LNCaP clone FGC (cell line): ENCODE measurements around the gene TTC3.

ENCODE experiments used
- DNase-seq: peaks from one replicate; pipeline ENCODE4 v3.0.0-alpha.2; 2011; ENCODE audit warnings: low read depth
- H3K4me3 ChIP-seq: 2 replicates; pipeline ENCODE4 v1.5.1; 2011; ENCODE audit warnings: mild to moderate bottlenecking, low read depth, low read length, control low read depth
- CTCF ChIP-seq: IDR thresholded peaks from 2 replicates; pipeline ENCODE4 v1.5.1; 2012; ENCODE audit warnings: mild to moderate bottlenecking; ENCODE audit not compliant: control insufficient read depth, insufficient read depth; ENCODE audit errors: extremely low read depth

Gene TTC3

GRCh38 chr21:37208056-37208721 lies 135.1 kb downstream of the TTC3 start:
- no peak overlapping the region for H3K4me3 ChIP-seq
- DNase-seq = no peak
- TF ChIP-seq CTCF = no peak

DNA sequence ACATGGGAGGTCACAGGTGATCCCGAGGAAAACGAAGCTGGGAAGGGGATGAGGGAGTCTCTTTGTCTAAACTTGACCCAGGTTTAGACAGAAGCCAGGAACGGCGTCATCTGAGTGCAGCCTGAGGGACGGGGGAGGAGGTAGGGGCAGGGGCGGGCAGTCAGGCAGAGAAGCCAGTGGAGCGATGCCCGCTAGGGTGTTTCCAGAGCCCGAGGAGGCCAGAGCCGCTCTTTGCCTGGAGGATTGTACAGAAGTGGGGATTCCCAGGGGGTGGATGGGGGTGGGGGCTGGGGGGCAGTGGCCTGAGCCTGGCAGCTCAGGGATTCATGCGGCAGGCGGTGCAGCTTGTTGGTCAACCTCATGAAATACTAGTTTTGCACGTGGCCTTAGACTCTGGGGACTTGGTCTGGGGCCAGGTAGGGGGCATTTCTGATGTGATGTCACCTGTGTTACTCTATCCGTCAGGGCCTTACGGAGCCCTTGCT lies 135.7 kb downstream of the TTC3 start:
- TF ChIP-seq CTCF = no peak
- H3K4me3 ChIP-seq = no peak overlapping the region
- DNase-seq = no peak

- TF ChIP-seq CTCF = no peak
- H3K4me3 ChIP-seq = no peak overlapping the region
- no peak for DNase-seq
These were observed 137.1 kb downstream of the TTC3 start for GRCh38 chr21:37210130-37210529.

DNA sequence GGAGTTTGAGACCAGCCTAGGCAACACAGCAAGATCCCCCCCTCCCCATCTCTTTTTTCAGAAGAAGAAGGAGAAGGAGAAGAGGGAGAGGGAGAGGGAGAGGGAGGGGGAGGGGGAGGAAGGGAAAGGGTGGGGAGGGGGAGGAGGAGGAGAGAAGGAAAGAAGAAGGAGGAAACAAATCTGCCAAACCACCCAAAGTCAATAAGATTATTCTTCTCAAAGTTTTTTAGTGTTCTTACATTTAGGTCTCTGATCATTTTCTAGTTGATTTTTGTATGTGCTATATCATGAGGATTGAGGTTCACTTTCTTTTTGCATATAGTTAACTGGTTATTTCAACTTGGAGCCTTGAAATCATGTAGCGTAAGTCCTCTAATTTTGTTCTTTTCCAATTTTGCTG lies 137.7 kb downstream of the TTC3 start:
- DNase-seq = no peak
- no peak for TF ChIP-seq CTCF
- no peak overlapping the region for H3K4me3 ChIP-seq

- DNase-seq = no peak
- no peak overlapping the region for H3K4me3 ChIP-seq
- TF ChIP-seq CTCF = no peak
These were observed 141.9 kb downstream of the TTC3 start for GRCh38 chr21:37214952-37215351.

- no peak for DNase-seq
- H3K4me3 ChIP-seq = no peak overlapping the region
- TF ChIP-seq CTCF = no peak
These were observed 146.8 kb downstream of the TTC3 start for GRCh38 chr21:37219761-37220432.
